Motor neuron (in vitro differentiated cells): ENCODE results near the gene COL1A1. TPM values are rescaled to one million over a fixed set of nuclear protein-coding genes. Genes with fewer than 3 reads are reported as not detected.

ENCODE experiments used
- ATAC-seq, 8 experiments: fragments of 200-7000 bp; cut with Tn5 transposase; replicated peaks in 6 of 8; 2 replicates each; pipeline ENCODE4 v1.8.0; 2021; ENCODE audit warnings: mild to moderate bottlenecking in 8 of 8, moderate library complexity in 8 of 8
- H3K27ac ChIP-seq, 2 donors: fragments of 250-450 bp; sonication (Bioruptor Pico); 2 replicates each; pipeline ENCODE4 v1.9.0; 2021; ENCODE audit warnings: antibody characterized with exemption in 2 of 2, mild to moderate bottlenecking in 2 of 2, moderate library complexity in 1 of 2
- H3K4me1 ChIP-seq, 2 donors: fragments of 250-450 bp; sonication (Bioruptor Pico); replicated peaks in 1 of 2; 2 replicates each; pipeline ENCODE4 v1.6.1; 2021; ENCODE audit warnings: antibody characterized with exemption in 2 of 2, mild to moderate bottlenecking in 2 of 2, moderate library complexity in 1 of 2
- H3K4me3 ChIP-seq, 5 donors: fragments of 250-450 bp; sonication (Bioruptor Pico); 2 replicates each; pipeline ENCODE4 v1.9.0; 2021; ENCODE audit warnings: antibody characterized with exemption in 5 of 5, mild to moderate bottlenecking in 5 of 5, moderate library complexity in 4 of 5
- WGBS, 10 experiments: fragments of 450-650 bp; shearing (Covaris generic); methylation state at CpG; one replicate each; pipeline ENCODE4 v1.0.0; 2022; 5-methylcytosine and 5-hydroxymethylcytosine counted together
- in situ Hi-C, 9 experiments: fragments of 400-800 bp; cut with MboI; loops; one replicate each; pipeline ENCODE4 v1.15.0; 2021; ENCODE audit warnings: low sequenced_read_pairs in 9 of 9, low pct_unique_long_range_greater_than_20kb in 2 of 9; ENCODE audit not compliant: unreplicated experiment in 9 of 9
- total RNA-seq, 8 experiments: library from RNA; unstranded; fragments of 300-600 nt; gene quantifications; 2 replicates each; pipeline versions ENCODE4 v1.2.3 to v1.2.4, GENCODE V29; 2022

The COL1A1 gene
- total RNA-seq, 8 experiments from 2014 or later: 0.54 to 614 (median 7.1) TPM

GRCh38 chr17:50221266-50221863 is 19.9 kb upstream of the COL1A1 start:
- H3K27ac ChIP-seq: no peak overlapping the region
- peak in 2 of 8 experiments; percentile 72 to 77 for ATAC-seq
- in situ Hi-C loops: no loop called here
- 37 to 97% (median 50%) methylated on average over 1 to 5 of the region's 9 CpGs; no CpG with 5 or more reads in 5 of the 10 experiments for WGBS, 10 experiments
- no peak overlapping the region for H3K4me3 ChIP-seq
- peaks cover 2 to 5% of the 10 kb centered on the region in 2 donors for H3K4me1 ChIP-seq

DNA sequence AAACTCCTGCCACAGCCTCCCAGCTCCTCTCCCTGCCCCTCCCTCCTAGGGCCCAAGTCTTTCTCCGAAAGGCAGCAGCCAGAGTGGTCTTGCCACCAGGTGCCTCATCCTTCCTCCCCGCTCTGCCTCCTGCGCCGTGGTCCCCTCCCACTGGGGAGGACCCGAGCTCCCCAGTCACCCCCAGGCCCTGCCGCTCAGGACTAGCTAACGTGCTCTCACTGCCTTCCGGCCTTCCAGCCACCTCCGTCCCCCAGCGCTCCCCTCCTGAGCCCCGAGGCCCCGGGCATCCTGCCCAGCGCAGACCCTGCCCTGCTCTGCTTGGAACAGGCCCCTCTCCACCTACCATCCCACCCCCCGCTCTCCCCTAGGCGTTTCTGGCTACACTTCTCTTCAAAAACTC is 19.4 kb upstream of the COL1A1 start:
- no peak for ATAC-seq
- Histone ChIP-seq H3K27ac (no peak overlapping the region), H3K4me1 (peaks cover 2 to 5% of the 10 kb centered on the region in 2 donors), H3K4me3 (no peak overlapping the region)
- in situ Hi-C loops: no loop called here
- WGBS, 10 experiments: 100% methylated on average over 1 of the region's 15 CpGs; no CpG with 5 or more reads in 9 of the 10 experiments

DNA sequence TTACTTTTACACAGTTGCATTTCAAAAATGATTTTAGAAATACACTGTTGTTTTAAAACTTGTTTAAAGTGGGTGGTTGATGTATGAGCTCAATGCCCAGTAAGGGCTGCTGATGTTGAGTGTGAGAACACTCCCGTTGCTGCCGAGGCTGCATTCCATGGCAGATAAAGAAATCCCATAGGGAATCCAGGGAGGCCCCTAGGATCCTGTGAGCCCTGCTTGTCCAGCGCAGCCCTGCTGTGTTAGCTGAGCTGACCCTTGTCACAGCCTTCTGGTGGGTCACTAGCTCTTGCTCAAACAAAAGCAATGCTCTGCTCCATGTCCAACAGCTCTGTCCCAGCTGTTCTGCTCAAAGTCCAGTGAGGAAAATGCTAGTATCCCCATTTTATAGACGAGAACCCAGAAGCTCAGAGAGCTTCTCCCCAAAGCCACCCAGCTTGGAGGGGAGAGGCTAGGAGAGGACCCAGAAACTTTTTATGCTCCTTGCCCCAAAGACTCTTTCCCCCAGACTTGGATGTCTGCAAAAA is 18.6 kb upstream of the COL1A1 start:
- Histone ChIP-seq H3K4me3 (no peak overlapping the region), H3K27ac (no peak overlapping the region), H3K4me1 (peaks cover 2 to 5% of the 10 kb centered on the region in 2 donors)
- peak in 2 of 8 experiments; percentile 37 to 59 for ATAC-seq
- in situ Hi-C loops: no loop called here
- WGBS, 10 experiments: 0 to 100% (median 35%) methylated on average over 1 to 4 of the region's 4 CpGs; no CpG with 5 or more reads in 2 of the 10 experiments

DNA sequence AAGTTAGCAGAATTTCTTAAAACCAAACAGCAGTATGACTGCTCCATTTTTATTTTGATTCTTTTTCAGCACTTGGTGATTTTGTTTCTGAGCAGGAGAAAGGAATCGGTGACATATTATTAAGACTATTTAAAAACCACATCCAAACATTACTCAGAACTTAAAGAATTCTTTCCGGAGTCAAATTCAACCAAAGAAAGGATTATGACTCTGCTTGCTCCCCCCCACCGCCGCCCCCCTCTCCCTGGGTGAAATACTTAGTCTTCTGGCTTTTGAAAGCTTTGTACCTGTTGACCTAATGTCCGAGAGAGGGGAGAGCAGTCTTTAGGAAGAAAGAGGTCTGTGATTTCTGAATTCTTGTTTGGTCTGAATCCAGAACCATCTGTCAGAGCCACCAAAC is 17.9 kb upstream of the COL1A1 start:
- H3K27ac ChIP-seq: no peak overlapping the region
- WGBS, 10 experiments: 0 to 88% (median 48%) methylated on average over 1 to 5 of the region's 5 CpGs
- H3K4me3 ChIP-seq: no peak overlapping the region
- in situ Hi-C loops: no loop called here
- no peak for ATAC-seq
- peaks cover 2 to 5% of the 10 kb centered on the region in 2 donors for H3K4me1 ChIP-seq

GRCh38 chr17:50218771-50219315 is 17.4 kb upstream of the COL1A1 start:
- in situ Hi-C loops: no loop called here
- ATAC-seq: peak in 2 of 8 experiments; percentile 23 to 57
- H3K27ac ChIP-seq: no peak overlapping the region
- H3K4me3 ChIP-seq: no peak overlapping the region
- WGBS, 10 experiments: 0 to 100% (median 45%) methylated on average over 1 of the region's 1 CpG; no CpG with 5 or more reads in 4 of the 10 experiments
- H3K4me1 ChIP-seq: peaks cover 2 to 5% of the 10 kb centered on the region in 2 donors

DNA sequence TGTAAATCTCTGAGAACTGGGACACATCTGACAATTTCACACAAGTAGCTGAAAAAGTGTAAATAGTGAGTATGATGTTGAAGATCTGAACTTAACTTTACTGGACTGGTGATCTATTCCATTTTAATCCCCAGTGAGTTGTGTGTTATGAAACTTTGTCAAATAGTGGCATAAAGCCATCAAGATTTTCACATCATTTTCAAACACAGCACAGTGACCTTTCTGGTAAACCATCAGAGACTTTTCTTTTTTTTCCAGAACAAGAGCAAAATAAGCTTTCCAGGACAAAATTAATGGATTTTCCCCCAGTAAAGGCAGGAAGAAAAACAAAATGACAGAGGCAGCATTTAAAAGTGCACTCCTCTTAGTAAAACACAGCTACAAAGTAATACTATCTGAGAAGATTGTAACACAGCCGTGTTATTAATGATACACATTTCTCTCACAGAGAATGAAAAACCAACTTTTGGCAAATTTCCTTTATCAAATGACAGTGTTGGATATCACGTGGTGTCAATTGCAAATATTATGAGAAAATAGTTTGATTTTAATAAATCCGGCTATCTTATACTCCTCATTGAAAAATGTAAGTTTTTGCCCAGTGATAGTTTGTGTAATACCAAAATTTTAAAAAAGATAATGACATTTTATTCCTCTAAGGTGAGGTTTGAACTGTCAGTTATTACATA is 16.8 kb upstream of the COL1A1 start:
- 6 to 100% (median 72%) methylated on average over 2 to 3 of the region's 3 CpGs; no CpG with 5 or more reads in 1 of the 10 experiments for WGBS, 10 experiments
- H3K27ac ChIP-seq: no peak overlapping the region
- H3K4me1 ChIP-seq: peaks cover 2 to 5% of the 10 kb centered on the region in 2 donors
- in situ Hi-C loops: no loop called here
- no peak overlapping the region for H3K4me3 ChIP-seq
- ATAC-seq: no peak

DNA sequence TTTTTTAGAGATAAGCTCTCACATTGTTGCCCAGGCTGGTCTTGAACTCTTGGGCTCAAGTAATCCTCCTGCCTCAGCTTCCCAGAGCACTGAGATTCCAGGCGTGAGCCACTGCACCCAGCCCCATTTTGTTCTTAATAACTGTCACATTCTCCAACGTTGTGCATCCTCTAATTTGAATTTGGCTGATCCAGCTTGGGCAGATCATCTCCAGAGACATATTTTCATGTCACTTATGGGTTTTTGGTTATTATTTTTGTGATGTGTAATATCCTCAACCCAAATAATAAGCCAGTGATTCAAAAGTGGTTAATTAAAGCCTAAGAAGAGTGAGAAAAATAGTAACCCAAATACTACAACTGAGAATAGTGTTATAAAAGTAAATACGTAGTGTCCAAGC is 16.2 kb upstream of the COL1A1 start:
- peaks cover 2 to 5% of the 10 kb centered on the region in 2 donors for H3K4me1 ChIP-seq
- no peak for ATAC-seq
- no peak overlapping the region for H3K27ac ChIP-seq
- in situ Hi-C loops: no loop called here
- 7 to 67% (median 48%) methylated on average over 2 to 3 of the region's 3 CpGs; no CpG with 5 or more reads in 1 of the 10 experiments for WGBS, 10 experiments
- no peak overlapping the region for H3K4me3 ChIP-seq

DNA sequence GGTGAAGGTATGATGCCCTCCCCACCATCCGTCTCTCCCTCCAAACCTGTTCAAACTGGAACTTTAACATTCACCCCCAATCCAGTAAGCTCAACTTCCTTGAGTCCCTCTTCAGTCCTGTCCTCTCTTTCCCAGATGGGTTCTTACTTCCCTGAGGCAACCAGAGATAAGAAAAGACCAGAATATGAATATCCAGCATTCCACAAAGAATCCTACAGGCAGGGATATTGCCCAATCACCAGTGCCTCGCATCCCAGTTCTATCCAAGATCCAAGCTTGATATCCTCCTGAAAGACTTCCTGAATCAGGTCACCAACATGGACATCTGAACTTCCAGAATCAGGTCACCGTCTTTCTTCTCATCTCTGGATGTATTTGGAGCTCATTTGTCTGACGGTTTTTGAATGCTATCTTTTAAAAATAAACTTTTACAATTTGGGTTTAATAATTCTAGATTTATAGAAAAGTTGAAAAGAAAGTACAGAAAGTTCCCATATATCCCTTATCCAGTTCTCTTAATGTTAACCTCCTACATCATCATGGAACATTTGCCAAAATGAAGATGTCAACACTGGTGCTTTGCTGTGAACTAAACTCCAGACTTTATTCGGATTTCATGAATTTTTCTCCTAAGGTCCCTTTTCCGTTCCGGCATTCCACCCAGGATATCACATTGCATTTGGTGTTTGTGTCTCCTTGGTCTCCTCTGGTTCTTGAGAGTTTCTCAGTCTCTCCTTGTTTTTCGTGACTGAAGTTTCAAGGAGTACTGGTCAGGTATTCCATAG is 13.7 kb upstream of the COL1A1 start:
- Histone ChIP-seq H3K4me1 (peaks cover 15 to 21% of the 10 kb centered on the region in 2 donors), H3K27ac (no peak overlapping the region), H3K4me3 (no peak overlapping the region)
- peak in 1 of 8 experiments; percentile 13 for ATAC-seq
- 23 to 100% (median 71%) methylated on average over 3 to 8 of the region's 8 CpGs for WGBS, 10 experiments
- in situ Hi-C loops: no loop called here

DNA sequence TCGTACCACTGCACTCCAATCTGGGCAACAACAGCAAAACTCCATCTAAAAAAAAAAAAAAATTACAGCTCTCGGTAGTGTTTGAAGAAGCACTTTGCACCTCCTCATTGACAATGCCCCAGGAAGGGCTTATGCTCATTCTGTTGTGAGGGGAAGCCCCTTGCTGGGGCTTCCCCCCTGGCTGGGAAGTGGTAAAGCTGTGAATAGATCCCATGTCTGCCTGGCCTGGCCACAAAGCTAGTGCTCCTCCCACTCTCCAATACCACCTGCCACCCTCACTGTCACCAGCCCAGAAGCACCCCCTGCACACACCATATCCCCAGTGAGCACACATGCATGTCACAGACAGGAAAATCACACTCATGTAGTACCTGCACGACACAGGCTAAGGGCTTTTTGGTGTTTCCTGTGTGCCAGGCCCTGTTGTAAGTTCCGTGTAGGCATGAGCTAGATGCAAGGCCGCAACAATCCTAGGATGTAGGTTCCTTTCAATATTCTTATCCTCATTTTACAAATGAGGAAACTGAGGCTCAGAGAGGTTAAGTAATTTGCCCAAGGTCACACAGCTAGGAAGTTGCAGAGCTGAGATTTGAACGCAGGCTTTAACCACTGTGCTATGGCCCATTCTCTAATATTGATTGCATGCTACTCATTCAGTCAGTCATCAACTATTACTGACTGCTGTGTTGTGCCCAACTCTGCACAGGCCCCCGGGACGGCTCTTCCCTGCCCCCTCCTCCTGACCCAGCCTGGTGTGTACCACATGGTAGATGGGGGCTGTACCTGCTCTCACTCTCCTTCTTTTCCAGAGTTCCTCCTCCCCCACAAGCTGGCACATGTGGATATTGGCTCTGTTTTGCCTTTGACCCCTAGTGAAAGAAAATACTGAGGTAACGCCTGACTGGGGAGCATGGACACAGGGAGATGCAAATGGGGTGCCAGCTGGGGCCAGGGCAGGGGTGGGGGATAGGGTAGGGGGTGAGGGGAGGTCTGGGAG is 11.9 kb upstream of the COL1A1 start:
- H3K4me1 ChIP-seq: peaks cover 23 to 30% of the 10 kb centered on the region in 2 donors
- in situ Hi-C loops: no loop called here
- H3K4me3 ChIP-seq: no peak overlapping the region
- peak in 2 of 8 experiments; percentile 18 to 19 for ATAC-seq
- H3K27ac ChIP-seq: no peak overlapping the region
- WGBS, 10 experiments: 30 to 100% (median 91%) methylated on average over 1 to 5 of the region's 9 CpGs; no CpG with 5 or more reads in 2 of the 10 experiments

GRCh38 chr17:50212121-50212843 is 10.9 kb upstream of the COL1A1 start:
- WGBS, 10 experiments: 40 to 89% (median 80%) methylated on average over 1 to 9 of the region's 15 CpGs; no CpG with 5 or more reads in 3 of the 10 experiments
- in situ Hi-C loops: no loop called here

More at GRCh38 chr17:50212121-50212843, 10.9 kb upstream of the COL1A1 start:
- Histone ChIP-seq H3K4me1 (peaks cover 27 to 38% of the 10 kb centered on the region in 2 donors), H3K4me3 (no peak overlapping the region), H3K27ac (no peak overlapping the region)
- ATAC-seq: no peak
